ENCODE results near the gene TACC2. TPM values are rescaled to one million over a fixed set of nuclear protein-coding genes. Genes with fewer than 3 reads are reported as not detected.

The TACC2 gene
- total RNA-seq, 2 experiments from 2014 or later: not detected

DNA sequence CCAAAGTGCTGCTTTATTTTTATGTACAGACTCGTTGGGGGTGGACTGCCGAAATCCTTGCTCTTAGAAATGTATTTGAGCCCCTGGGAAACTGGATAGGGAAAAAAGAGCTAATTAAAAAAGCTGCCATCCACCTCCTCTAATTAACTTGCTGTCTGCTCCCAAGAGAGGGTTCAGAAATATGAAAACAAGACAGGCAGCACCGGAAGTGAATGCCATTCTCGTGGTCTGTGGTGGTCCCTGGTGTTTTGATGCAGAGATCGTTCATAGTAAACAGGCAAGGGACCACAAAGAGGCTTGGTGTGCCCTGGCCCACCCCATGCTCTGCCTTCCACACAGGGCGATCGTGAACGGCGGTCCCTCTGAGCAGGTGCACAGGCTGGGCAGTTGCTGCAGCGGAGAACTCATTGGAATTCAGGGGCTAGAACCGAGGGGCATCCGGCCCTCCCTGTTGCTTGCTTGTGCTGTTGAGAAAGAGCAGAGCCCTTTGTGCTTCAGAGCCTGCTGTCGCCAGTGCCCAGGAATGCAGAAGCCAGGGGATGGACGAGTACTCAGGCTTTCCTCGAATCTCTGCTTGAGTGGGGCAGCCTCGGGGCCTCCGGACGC is 203.1 kb downstream of the TACC2 start:
- no peak overlapping the region for H3K4me3 Mint-ChIP-seq
- ATAC-seq (no peak), DNase-seq (no peak)
- H3K4me1 Mint-ChIP-seq (ENCODE audit: low read depth): no peaks in the 10 kb centered on the region
- ChIA-PET POLR2A (no interaction called here), CTCF (no interaction called here)
- no peaks in the 10 kb centered on the region for H3K27me3 Mint-ChIP-seq
- TF ChIP-seq, protein P1, sequence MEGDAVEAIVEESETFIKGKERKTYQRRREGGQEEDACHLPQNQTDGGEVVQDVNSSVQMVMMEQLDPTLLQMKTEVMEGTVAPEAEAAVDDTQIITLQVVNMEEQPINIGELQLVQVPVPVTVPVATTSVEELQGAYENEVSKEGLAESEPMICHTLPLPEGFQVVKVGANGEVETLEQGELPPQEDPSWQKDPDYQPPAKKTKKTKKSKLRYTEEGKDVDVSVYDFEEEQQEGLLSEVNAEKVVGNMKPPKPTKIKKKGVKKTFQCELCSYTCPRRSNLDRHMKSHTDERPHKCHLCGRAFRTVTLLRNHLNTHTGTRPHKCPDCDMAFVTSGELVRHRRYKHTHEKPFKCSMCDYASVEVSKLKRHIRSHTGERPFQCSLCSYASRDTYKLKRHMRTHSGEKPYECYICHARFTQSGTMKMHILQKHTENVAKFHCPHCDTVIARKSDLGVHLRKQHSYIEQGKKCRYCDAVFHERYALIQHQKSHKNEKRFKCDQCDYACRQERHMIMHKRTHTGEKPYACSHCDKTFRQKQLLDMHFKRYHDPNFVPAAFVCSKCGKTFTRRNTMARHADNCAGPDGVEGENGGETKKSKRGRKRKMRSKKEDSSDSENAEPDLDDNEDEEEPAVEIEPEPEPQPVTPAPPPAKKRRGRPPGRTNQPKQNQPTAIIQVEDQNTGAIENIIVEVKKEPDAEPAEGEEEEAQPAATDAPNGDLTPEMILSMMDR (IDR thresholded peaks at IDR 0.05): no peak
- H3K27ac Mint-ChIP-seq: no peak overlapping the region
- H3K36me3 Mint-ChIP-seq (ENCODE audit: low read depth): no peaks in the 10 kb centered on the region
- H3K9me3 Mint-ChIP-seq: no peaks in the 10 kb centered on the region
- intact Hi-C loops (cut with micrococcal nuclease): no loop called here

DNA sequence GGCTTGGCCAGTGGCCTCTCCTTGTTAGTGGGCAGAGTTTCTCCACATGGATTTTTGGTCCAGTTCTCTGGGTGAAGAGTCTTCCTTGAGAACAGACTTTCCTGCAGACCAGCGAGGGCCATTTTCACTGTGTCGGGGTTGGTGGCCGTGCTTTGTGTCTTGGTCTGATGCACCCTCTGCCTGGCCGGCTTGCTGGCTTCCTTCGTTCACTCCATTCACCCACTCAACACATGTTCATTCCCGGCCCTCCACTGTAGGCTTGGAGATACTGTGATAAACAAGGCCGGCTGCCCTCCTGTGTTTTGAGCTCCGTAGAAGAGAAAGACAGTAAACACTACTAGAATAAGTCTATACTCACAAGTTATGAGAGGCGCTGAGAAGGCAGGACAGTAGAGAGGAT is 205.3 kb downstream of the TACC2 start:
- Mint-ChIP-seq H3K9me3 (no peaks in the 10 kb centered on the region), H3K4me1 (ENCODE audit: low read depth) (no peaks in the 10 kb centered on the region), H3K27ac (no peak overlapping the region), H3K4me3 (no peak overlapping the region), H3K27me3 (no peaks in the 10 kb centered on the region), H3K36me3 (ENCODE audit: low read depth) (no peaks in the 10 kb centered on the region)
- ChIA-PET CTCF (no interaction called here), POLR2A (no interaction called here)
- TF ChIP-seq, protein P1 (IDR thresholded peaks at IDR 0.05): no peak
- intact Hi-C loops (cut with micrococcal nuclease): no loop called here
- DNase-seq (no peak), ATAC-seq (no peak)

DNA sequence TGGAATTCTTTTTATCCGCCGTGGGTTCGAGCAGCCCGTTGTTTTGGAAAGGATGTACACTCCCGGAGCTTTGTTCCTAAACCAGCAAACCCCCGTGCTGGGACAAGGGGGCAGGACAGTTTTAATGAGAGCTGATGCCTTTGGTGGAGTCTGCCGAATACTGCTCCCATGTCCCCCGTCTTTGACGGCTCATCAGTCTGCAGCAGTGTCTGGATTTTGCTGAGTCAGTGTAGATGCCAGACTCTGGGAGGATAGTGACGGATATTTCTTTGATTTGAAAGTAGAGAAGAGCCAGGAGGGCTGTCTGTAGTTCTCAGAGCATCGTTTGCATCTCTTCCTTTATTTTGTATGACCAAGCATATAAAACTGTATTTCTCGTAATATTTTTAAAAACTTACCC is 207.3 kb downstream of the TACC2 start:
- Mint-ChIP-seq H3K36me3 (ENCODE audit: low read depth) (no peaks in the 10 kb centered on the region), H3K4me1 (ENCODE audit: low read depth) (no peaks in the 10 kb centered on the region), H3K27me3 (no peaks in the 10 kb centered on the region), H3K27ac (no peak overlapping the region), H3K9me3 (no peaks in the 10 kb centered on the region), H3K4me3 (no peak overlapping the region)
- TF ChIP-seq, protein P1 (IDR thresholded peaks at IDR 0.05): no peak
- no peak for ATAC-seq
- ChIA-PET POLR2A (no interaction called here), CTCF (no interaction called here)
- intact Hi-C loops (cut with micrococcal nuclease): no loop called here
- DNase-seq: no peak

DNA sequence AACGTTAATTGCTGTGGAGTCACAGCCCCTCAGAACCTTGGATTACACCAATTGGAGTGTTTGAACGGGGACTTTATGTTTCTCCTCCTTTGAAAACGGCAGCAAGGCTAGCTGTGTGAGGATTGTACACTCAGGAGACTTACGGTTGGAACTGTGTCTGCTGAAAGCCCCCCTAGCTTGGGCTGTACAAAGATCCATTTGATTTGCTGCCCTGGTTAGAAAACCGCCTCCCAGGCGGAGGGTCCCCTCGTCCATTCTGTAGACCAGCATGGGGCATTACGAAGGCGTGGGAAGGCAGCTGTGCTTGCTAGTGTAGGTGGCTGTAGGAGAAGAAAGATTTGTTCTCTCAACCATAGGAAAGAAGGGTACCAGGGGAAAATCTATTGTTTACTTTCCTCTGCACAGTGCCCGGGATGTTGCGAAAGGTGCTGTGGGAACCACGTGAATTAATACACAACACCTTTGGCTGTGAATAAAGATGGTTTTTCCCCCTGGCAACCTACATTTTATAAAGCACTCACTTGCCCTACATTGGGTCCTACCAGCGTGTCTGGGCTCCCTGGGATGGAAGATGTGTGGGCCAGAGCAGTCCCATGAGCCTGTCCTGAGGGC is 208.8 kb downstream of the TACC2 start:
- Mint-ChIP-seq H3K4me1 (ENCODE audit: low read depth) (no peaks in the 10 kb centered on the region), H3K4me3 (no peak overlapping the region), H3K27me3 (no peaks in the 10 kb centered on the region), H3K9me3 (no peaks in the 10 kb centered on the region), H3K27ac (no peak overlapping the region), H3K36me3 (ENCODE audit: low read depth) (no peaks in the 10 kb centered on the region)
- CTCF ChIA-PET: no interaction called here
- TF ChIP-seq, protein P1 (IDR thresholded peaks at IDR 0.05): no peak
- DNase-seq: no peak
- intact Hi-C loops (cut with micrococcal nuclease): no loop called here
- ATAC-seq: no peak
- POLR2A ChIA-PET: no interaction called here

DNA sequence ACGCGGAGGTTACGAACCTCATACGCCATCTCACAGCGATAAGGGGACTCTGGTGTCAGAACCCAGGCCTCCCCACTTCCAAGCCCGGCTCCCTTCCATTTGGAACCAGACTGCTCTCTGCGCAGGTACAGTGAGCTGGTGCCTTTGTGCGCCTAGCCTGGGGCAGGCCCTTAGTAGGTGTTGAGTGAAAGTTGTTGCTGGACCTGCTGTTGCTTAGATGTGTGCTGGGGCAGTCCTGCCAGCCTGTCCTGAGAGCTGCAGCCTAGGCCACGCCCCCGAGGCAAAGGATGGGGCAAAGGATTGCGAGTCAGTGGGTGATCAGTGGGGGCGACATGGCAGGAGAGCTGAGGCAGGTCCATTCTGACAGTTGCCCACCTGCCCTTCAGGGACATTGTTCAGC is 209.7 kb downstream of the TACC2 start:
- Mint-ChIP-seq H3K27me3 (no peaks in the 10 kb centered on the region), H3K36me3 (ENCODE audit: low read depth) (no peaks in the 10 kb centered on the region), H3K4me1 (ENCODE audit: low read depth) (no peaks in the 10 kb centered on the region), H3K27ac (no peak overlapping the region), H3K4me3 (no peak overlapping the region), H3K9me3 (no peaks in the 10 kb centered on the region)
- TF ChIP-seq, protein P1 (IDR thresholded peaks at IDR 0.05): no peak
- POLR2A ChIA-PET: no interaction called here
- ATAC-seq (no peak), DNase-seq (no peak)
- CTCF ChIA-PET: no interaction called here
- intact Hi-C loops (cut with micrococcal nuclease): no loop called here

Measured in activated CD8-positive, alpha-beta T cell treated with anti-CD3 and anti-CD28 coated beads for 36 hours (primary cell).